Endometrial microvascular endothelial cells (primary cell): ENCODE measurements around the gene OR52B4. TPM values are rescaled to one million over a fixed set of nuclear protein-coding genes. Genes with fewer than 3 reads are reported as not detected.
"Not testable (repeated sequence)": the region's sequence is repeated elsewhere in the genome, so short reads cannot be mapped to it uniquely, and the experiment has no call there.

Experiments
- in situ Hi-C: cut with HindIII; loops from 2 replicates; pipeline ENCODE4 v1.10.0; 2017; ENCODE audit warnings: low sequenced_read_pairs, low pct_unique_long_range_greater_than_20kb; ENCODE audit errors: inconsistent ontology term
- total RNA-seq: library from RNA; depleted of rRNA; stranded (reverse); fragments of >200 nt; gene quantifications from one replicate; pipeline ENCODE4 v1.2.3, GENCODE V29; 2015; ENCODE audit errors: inconsistent ontology term

Gene OR52B4
- not detected for total RNA-seq

DNA sequence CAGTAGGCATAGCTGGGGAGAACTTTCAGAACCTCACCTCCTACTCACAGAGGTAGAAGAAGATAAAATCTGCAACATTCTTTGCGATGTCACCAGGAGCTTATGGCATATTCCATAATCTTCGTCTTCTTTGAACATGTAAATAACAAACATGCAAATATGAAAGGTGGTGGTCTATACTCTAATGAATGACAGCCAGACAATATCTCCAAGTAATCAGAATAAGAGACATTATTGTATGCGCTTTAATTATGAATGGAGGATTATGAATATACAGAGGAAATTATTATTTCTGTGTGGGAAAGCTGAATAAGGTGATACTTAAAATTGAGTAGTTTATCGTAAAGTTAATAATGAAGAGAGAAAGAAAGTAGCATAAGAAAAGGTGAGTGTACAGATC is at the start of gene OR52B4:
TSS of gene OR52B4 (minus strand) at position 101 of the 400 bp plus-strand sequence. CDS start at position 10, 91 bp downstream.
- in situ Hi-C loops = no loop called here

DNA sequence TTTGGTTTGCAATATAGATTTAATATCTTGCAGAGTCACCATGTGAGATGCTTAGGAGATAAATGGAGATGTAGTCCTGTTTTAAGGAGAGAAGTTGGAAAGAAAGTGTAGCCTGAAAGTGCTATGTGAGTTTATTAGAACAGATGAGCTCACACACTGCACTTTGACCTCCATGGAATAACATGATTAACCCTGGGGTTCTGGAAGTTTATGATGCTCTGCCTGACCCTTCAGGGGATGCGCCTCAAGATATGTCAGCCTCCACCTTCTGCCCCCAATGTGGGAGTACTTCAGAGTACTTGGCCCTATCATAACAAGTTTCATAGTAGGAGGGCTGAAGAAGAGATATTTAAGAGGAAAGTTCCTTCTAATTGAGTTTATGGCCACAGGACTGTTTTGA is 48.6 kb upstream of the OR52B4 start:
- in situ Hi-C loops = no loop called here

DNA sequence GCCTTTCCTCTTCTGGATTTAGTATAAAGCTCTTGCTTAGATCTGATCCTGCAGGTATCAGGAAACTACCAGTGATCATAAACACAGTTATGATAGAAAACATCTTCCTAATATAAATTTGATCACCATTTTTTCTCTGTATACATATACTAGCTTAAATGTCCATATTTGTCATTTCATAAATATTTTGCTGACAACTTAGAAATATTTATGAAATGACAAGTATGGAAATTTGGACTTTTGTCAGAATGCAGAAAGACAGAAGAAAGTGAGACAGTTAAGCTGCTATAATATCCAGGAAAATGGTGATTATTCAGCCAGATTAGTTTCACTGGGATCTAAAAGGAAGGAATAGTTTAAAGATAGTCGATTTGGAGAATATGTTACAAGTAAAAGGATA is 48.1 kb upstream of the OR52B4 start:
- in situ Hi-C loops = no loop called here

- in situ Hi-C loops = not testable (repeated sequence)
Observed at GRCh38 chr11:4406206-4406605, 38.0 kb upstream of the OR52B4 start.

DNA sequence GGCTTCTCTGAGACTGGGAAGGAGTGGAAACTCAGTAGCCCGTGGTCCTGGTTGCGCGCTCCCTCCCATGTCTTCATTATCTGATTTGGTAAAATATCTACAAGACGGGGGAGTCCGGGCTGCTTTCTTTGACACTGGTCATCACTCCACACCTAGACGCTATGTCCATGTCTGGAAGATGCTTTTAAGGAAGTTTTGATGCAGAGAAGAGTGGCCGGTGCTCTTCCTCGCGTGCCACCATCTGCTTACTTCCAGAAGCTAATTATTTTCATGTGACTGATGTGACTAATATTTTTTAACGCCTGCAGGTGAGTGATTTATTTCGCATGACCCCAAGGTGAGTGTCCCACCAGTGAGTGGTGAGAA is 25.7 kb upstream of the OR52B4 start:
- in situ Hi-C loops = no loop called here

DNA sequence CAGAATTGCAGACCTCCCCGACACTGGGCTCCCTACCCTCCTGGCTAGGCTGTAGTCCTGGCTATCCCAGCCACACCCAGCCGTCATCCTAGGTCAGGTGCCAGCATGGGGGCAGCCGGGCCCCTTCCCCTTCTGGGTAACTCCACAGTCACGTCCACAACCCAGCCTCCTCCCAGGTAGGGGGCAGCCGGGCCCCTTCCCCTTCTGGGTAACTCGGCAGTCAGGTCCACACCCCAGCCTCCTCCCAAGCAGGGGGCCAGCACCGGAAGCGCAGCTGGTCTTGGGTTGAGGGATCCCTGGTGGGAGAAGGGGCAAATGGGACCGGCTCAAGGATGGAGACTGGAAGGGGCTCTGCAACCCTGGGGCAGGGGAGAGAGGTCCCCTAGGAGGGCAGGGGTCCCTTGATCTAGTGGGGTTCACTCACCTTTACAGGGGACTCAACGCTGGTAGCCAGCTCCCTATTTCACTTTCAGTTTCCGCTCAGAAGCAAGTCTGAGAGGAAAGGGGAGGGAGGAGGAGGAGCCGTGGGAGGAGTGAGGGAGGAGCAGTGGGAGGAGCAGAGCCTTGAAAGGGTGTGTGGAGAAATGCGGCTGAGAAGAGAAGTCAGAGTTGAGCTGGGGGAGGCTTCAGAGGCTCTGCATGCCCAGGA is 25.1 kb upstream of the OR52B4 start, which contains the start of gene TRIM21:
TSS of gene TRIM21 (minus strand) at position 494 of the 649 bp plus-strand sequence. CDS start 3,293 bp downstream, outside the sequence.
- in situ Hi-C loops = no loop called here

GRCh38 chr11:4388221-4388620 is 20.0 kb upstream of the OR52B4 start:
- in situ Hi-C loops = no loop called here

GRCh38 chr11:4385978-4386740 is 18.0 kb upstream of the OR52B4 start:
- in situ Hi-C loops = no loop called here

- in situ Hi-C loops = no loop called here
Observed at GRCh38 chr11:4381901-4382300, 13.7 kb upstream of the OR52B4 start.

- in situ Hi-C loops = no loop called here
Observed at GRCh38 chr11:4375431-4376140, 7.4 kb upstream of the OR52B4 start.

DNA sequence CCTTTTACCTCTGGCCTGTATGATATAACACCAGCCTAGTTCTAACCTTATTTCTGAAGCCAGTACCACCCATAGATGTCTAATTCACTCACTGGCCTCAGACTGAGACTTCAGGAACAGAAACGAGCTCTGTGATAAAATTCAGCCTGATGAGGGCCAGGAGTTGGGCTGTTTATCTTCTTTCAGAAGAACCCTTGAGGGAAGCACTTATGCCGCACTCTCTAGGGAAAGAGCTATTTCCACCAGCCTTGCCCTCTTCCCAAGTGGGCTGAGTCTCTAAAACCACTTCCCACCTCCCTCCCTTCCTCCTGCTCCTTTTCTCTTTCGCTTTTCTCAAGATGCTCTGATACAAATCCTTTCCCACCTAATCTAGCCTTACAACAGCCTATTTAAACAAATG is 2.0 kb upstream of the OR52B4 start:
- in situ Hi-C loops = no loop called here

GRCh38 chr11:4348142-4348541 is 20.0 kb downstream of the OR52B4 start:
- in situ Hi-C loops = not testable (repeated sequence)

DNA sequence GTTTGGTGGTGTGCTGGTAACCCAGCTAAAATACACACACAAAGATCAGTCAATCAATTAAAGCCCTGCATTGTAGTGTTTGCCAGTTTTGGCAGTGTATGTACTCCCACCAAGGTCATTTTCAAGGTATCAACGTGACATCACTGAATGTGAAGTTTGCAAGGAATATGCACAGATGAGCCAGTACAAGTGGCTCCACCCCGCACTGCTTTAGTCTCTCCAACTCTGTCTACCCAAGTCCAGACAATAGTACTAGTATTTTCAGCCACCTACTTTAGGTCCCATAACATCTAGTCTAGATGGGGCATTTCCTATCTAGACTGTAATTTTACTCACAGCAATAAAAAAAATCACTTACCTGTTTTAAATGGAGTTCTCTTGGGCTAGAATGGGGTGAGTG is 22.8 kb downstream of the OR52B4 start:
- in situ Hi-C loops = not testable (repeated sequence)

DNA sequence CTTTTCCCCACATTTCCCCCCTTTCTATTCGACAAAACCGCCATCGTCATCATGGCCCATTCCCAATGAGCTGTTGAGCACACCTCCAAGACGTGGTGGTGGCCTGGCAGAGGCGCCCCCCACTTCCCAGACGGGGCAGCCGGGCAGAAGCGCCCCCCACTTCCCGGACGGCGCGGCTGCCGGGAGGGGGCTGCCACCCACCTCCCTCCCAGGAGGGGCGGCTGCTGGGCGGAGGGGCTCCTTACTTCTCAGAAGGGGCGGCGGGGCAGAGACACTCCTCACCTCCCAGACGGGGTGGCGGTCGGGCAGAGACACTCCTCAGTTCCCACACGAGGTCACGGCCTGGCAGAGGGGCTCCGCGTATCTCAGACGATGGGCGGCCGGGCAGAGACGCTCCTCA is 33.8 kb downstream of the OR52B4 start:
- in situ Hi-C loops = not testable (repeated sequence)

Other genes starting within 250 kb of the OR52B4 start
- gene TRIM21, start 25.3 kb upstream of the OR52B4 start, total RNA-seq = 49.7 TPM
- gene OR52K2, start 80.9 kb upstream of the OR52B4 start, total RNA-seq = not detected
- gene OR52K1, start 114.3 kb upstream of the OR52B4 start, total RNA-seq = not detected
- gene OR52M1, start 176.8 kb upstream of the OR52B4 start, total RNA-seq = not detected
- not detected for gene OR52I2, start 213.4 kb upstream of the OR52B4 start, total RNA-seq
- gene OR52I1, start 225.7 kb upstream of the OR52B4 start, total RNA-seq = not detected
- 12.9 TPM for gene TRIM68, start 239.8 kb upstream of the OR52B4 start, total RNA-seq